NCI-H446 treated with DMSO at 0.1 percent for 48 hours (cell line): ENCODE measurements around the gene PFKM.
A peak's percentile ranks its signal among the peaks of the same experiment; 100 is the strongest.

ENCODE experiments used
- DNase-seq: peaks from one replicate; lab custom pipeline; 2025; lab: John Stamatoyannopoulos, UW

The PFKM gene

DNA sequence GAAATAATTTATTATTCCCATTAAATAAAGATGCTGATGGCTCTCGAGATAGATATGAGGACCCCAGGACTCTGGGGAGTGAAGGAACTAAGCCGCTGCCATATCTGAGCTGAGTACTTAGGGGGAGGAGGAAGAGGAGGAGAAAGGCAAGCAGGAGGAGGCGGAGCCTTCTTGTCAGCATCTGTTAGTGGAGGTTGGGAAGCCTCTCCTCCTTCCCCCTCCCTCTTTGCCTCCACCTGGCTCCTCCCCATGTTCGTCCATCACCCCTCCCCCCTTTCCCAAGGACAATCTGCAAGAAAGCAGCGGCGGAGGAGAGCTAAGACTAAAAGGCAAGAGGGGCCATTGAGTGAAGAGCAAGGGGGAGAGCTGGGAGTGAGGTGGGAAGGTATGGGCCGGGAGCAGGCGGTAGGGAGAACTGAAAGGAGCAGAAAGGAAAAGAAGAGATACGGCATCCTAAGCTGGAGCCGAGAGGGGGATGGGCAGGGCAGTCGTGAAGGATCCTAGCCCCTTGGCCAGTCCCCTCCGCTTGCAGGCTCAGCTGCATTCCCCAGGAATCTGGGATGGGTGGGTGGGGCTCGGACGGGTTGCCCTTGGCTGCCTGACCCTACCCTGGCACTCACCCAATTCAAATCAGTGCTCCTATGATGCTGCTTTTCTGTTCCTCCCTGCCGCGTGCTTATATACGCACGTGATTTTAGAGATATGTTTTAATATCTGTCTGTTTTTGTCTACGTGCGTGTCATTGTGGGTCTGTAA is at the start of gene PFKM:
Gene PFKM, plus strand, starts transcription at position 287 of the 756 bp plus-strand sequence. CDS start 3,411 bp downstream, outside the sequence.
- DNase-seq: peak; percentile 69

DNA sequence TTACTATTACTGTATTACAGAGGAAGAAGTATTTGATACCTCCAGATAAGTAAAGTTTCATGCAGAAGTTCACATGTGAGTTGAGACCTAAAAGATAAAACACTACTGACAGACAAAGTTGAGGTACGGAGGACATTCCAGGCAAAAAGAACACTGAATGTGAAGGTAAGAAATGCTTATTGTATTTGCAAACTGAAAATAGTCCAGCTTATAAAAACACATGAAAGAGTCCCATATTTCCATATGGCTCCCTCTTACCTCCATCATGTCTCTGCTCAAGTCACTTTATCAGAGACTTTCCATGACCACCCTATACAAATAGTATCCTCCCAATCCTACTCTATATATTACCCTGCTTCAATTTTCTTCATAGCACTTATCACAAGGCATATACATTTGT is 49.1 kb upstream of the PFKM start:
- no peak for DNase-seq

DNA sequence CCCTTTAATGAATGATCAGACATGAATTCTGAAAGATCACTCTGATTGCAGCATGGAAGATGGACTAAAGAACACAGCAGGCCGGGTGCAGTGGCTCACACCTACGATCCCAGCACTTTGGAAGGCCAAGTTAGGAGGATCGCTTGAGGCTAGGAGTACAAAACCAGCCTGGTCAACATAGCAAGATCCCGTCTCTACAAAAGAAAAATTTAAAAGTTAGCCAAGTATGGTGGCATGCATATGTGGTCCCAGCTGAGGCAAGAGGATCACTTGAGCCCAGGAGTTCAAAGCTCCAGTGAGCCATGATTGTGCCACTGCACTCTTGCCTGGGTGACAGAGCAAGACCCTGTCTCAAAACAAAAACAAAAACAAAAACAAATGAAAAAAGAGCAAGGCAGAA is 48.4 kb upstream of the PFKM start:
- no peak for DNase-seq

DNA sequence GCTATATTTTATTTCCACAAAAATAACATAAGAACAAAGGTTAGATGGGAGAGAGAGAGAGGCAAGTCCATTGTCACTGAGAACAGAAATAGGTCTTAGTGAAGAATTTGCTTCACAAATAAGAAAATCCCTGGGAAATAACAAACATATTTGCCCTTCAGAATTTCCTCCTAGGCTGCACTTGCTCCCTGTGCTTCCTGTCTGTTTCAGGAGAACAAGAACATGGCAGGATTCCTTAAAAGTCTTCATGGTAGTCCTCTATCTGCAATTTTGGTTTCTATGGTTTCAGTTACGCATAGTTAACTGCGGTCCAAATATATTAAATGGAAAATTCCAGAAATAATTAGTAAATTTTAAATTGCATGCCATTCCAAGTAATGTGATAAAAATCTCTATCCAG is 47.4 kb upstream of the PFKM start:
- DNase-seq: no peak

DNA sequence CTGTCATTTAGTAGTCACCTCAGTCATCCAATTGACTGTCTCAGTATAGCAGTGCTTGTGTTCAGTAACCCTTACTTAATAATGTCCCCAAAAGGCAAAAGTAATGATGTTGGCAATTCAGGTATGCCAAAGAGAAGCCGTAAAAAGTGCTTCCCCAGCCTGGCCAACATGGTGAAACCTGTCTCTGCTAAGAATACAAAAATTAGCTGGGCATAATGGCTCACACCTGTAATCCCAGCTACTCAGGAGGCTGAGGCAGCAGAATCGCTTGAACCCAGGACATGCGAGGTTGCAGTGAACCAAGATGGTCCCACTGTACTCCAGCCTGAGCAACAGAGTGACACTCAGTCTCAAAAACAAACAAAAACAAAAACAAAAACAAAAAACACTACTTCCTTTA is 46.9 kb upstream of the PFKM start:
- no peak for DNase-seq

DNA sequence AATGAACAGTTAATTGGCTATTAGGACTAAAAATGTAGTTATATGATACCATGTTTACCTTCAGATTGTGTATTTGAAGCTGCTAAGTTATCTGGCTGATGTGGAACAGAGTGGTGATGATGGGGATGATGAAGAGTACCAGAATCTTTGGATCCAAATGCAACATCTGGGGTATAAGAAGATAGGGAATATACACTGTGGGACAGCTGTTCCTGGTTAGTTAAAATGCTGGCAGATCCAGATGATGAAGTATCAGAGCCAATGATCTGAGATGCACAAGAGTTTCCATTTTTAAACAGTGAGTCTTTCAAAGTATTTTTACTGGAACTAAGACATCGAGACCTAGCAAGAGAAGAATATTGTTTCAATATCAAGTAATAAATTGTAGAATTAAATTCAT is 44.9 kb upstream of the PFKM start:
- no peak for DNase-seq

DNA sequence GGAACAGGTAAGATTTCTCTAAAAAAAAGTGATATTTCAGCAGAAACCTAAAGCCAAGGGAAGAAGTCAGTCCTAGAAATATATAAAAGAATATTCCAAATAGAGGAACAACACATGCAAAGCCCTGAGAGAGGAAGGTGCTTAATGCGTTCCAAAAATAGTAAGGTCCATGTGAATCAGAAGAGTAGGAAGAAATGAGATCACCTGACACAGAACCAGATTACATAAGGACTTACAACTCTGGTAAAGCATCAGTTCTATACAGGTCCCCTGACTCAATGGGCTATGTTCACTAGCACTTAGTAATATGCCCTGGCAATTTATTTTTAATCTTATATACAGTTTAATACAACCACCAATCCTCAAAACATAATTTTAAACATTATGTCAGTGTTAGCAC is 43.3 kb upstream of the PFKM start:
- no peak for DNase-seq

DNA sequence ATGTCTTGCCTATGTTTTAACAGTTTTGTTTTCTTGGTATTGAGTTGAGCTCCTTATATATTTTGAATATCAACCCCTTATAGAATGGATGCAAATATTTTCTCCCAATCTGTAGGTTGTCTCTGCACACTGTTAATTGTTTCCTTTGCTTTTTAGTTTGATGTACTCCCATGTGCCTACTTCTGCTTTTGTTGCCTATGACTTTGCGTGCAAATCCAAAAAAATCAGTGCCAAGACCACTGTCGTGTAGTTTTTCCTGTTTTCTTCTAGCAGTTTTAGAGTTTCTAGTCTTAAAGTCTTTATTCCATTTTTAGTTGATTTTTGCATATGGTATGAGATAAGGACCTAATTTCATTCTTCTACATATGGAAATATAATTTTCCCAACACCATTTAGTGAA is 42.1 kb upstream of the PFKM start:
- no peak for DNase-seq

DNA sequence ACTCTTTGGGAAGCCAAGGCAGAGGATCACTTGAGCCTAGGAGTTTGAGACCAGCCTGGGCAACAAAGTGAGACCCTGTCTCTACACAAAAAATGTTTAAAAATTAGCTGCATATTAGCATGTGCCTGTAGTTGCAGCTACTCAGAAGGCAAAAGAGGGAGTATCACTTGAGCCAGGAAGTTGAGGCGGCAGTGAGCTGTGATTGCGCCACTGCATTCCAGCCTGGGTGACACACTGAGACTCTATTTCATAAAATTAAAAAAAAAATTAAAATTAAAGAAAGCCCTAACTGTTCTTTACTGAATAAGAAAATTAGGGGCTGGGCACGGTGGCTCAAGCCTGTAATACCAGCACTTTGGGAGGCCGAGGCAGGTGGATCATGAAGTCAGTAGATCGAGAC is 40.3 kb upstream of the PFKM start:
- DNase-seq: no peak

DNA sequence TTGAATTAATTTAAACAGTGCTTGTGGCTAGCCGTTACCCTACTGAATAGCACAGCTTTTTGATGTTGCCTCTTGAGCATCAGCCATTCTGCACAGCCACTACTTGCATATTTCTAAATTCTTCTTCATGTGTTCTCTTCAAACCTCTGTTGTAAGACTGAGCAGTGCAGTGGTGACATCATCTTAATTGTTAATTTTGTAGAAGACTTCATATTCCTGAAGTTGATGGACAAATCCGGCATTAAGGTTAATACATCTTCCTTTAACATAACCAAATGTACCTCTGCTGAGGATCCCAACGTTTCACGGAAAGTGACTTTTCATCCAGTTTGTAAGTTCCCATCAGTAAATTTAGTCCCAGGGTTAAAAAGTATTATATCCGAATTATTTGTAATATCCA is 38.9 kb upstream of the PFKM start:
- DNase-seq: no peak

DNA sequence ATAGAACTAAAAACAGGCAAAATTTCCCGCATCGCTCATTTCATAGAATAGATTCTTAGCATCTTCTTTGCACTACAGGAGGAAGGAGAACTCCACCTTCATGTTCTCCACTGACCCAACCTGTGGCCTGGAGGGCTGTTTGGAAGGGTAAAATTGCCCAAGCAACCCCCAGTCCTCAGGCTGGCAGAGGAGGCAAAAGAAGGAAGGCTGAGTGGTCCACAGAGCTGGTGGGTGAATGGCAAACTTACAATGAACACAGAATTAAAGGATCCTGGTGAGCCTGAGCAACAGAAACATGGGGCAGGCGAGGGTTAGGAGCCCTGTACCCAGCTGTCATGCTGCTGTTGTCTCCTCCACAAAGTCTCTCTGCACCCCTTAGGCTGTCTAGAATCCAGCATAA is 38.3 kb upstream of the PFKM start:
- DNase-seq: no peak

DNA sequence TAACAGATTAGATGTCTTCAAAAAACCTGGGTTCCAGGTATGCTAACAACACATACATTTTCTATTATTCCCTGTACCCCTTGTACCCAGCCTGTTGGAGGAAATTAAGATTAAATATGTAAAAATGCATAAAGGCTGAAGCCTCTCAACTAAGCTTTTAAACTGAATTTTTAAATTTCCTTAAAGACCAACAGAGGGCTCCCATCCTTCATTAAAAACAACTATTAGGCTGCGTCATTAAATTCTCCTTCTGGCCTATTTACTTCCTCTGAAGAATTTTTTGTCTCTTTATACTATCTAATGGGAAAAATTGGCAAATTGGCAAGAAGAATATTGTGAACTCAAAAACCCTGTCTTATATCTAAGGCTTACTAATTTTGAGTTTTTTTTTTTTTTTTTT is 35.1 kb upstream of the PFKM start:
- DNase-seq: no peak

DNA sequence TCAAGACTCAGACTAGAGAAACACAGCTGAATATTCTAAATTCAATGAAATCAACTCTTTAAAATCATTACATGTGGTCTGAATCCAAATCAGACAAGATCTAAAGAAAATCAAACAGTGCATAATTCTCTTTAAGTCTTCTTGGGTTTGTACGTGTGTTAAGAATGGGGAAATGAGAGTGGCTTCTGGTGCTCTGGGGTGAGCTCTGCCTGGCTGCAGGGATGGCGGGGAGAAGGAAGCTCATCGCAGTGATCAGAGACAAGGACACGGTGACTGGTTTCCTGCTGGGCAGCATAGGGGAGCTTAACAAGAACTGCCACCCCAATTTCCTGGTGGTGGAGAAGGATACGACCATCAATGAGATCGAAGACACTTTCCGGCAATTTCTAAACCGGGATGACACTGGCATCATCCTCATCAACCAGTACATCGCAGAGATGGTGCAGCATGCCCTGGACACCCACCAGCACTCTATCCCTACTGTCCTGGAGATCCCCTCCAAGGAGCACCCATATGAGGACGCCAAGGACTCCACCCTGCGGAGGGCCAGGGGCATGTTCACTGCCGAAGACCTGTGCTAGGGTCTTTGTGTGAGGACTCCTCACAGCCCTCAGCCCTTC is 34.2 kb upstream of the PFKM start:
- DNase-seq: no peak

DNA sequence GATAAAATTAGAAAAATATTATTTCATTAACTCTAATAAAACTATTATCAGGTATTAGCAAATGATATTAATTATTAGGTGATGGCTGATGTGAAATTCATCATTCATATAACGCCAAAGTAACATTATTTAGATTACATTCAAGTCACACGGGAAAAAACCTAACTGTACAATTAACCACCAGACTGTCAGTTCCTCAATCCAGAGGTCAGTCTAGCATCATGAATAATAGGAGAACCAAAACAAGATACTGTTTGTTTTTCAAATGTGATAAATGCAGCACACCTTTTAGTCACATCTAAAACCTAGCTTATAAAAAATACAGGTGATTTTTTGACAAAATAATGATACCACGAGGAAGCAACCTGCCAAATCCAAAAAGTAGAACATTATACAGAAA is 32.8 kb upstream of the PFKM start:
- no peak for DNase-seq

DNA sequence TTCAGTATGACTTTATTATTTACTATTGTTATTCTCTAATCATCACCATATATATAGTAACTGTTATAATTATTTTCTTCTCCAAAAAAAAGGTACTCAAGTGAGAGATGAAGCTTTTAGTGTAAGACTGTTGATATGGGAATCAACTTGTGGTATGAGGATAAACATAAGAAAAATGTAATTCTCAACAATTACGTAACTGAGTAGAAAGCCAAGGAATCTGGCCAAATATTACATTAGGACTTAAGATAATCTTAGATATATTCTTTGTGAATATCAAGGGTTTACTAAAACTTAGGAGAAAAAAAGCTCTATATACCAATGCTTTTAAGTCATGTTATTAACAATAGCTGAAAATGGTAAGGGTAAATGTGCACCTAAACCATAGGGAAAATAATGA is 26.6 kb upstream of the PFKM start:
- DNase-seq: no peak

DNA sequence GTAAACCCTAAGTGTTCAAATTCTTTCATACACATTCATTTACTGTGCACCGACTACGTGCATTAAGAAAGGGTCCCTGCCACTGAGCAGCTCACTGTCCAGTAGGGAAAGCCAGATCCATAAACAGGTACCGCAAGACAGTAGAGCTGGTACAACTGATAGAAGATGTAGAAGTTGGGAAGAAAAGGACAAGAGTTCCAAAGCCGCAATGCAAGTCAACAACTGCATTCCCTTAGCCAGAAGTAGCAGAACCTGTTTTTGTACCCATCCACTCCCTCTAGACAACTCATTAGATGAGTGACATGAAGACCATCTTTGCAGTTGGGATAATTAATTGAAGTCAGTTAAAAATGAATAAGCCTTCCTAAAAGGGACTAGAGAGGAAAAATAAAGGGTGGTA is 14.6 kb upstream of the PFKM start:
- no peak for DNase-seq

DNA sequence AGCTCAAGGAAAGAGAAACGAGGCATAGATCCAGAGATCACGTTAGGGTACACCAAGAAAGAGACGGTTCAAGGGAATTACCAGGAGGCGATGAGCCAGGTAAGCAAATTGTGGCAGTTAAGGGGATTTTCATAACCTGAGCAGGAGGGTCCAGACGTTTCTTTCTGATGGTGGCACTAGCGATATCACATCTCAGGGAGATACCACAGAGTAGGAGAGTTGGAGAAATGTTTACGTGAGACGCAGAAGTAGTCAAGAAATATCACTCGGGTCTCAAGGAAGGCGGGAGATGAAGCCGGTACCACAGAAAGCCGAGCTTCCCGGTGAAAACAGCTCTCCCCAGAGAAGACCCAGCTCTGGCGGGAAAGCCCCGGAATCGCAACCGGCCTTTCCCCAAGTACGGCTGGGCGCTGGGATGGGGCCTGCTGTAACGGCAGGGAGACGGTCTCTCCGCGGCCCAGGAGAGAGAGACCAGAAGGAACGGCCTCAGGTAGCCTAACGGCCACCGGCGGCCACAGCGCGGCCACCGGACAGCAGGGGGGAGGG is 13.8 kb upstream of the PFKM start:
- no peak for DNase-seq

DNA sequence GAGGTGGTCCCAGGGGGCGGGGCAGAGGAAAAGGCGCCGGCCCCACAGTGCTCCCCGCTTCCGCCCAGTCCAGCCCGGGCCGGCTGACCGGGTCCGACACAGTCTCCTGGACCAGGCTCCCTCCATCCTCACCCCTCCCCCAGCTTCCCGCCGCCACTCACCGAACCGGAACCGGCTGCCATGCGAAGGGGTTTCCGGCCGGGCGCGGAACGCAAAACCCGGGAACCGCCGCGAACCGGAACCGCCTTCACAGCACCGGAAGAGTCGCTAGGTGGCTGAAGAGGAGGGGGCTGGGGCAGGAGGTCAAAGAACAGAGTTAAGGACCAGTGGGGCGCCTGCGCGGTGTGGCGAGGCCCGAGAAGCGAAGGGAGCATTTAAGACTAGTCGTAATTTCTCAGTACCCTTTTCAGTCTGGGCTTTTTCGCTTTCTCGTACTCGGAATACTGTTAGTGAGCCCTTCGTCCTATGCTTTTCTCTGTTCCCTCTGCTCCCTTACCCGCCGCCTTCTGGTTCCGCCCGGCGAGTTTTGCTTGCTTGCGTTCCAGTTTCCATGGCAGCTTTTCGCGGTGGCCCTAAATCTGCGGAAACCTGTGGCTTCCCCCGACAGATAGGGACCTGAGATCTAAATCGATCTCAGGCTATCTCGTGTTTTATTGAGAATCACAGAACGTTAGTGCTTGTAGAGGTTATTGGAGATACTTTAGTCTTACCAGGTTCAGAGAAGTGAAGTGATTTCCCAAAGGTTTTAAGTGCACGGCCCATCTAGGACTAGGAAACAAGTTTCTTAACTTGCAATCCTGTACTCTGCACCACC is 13.1 kb upstream of the PFKM start, which contains the start of gene SENP1:
Gene SENP1, minus strand, starts transcription at position 213 of the 814 bp plus-strand sequence. CDS start 4,607 bp downstream, outside the sequence.
- DNase-seq: peak; percentile 78

DNA sequence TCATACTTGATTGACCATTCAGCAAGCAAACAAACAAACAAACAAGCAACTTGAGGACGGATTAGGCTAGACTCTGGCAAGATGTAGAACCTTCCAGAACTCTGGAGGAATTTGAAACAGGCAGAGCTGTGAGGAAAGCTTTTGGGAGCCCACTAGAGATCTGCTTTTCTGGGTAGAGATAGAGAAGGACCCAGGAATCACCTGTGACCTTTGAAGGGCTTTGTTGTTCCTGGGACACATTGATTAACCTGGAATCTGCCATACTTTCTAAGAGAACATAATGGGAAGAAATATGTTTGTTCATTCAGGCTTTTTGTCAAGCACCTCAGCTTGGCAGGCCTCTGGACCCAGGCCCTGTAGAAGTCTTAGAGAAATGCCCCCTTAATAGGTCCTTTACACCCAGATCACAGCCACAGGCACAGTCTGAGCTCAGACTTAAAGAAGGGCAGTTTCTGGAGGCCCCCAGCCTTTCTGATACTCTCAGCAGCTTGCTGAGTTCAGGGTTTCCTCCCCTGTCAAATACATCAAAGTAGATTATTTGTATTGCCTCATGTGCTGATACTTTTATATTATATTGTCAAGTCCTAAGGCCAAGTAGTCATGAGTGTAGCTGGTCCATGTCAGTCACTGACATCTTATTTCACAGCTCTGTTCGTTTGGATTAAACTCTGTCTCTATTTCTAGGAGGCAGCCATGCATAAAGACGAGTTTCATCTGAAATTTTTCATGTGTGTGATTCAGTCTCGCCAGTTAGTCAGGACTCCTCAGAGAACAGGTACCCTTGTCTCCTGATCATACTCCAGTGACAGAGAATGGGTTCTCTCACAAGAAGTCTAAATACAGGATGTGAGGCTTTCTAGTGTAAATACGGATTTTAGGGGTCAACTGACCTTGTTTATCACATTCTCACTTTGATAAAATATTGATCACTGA is 12.2 kb upstream of the PFKM start:
- DNase-seq: no peak

DNA sequence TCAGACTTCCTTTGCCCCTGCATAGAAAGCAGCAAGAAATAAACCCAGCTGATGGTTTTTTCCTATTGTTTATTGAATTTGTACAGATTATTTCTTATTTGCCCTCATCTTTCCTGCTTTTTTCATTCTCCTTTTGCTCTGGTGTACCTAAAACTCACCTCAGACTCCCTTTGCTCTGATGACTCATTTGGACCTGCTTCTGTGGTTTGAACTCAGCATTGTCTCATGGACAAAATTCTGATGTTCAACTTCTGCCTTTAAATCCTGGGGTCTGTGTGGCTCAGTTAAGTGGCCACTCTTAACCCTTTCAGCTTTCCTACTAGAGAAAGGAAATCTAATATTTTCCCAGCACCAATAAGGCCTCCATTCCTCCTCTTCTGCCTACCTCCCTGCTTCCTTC is 9.7 kb upstream of the PFKM start:
- DNase-seq: no peak

DNA sequence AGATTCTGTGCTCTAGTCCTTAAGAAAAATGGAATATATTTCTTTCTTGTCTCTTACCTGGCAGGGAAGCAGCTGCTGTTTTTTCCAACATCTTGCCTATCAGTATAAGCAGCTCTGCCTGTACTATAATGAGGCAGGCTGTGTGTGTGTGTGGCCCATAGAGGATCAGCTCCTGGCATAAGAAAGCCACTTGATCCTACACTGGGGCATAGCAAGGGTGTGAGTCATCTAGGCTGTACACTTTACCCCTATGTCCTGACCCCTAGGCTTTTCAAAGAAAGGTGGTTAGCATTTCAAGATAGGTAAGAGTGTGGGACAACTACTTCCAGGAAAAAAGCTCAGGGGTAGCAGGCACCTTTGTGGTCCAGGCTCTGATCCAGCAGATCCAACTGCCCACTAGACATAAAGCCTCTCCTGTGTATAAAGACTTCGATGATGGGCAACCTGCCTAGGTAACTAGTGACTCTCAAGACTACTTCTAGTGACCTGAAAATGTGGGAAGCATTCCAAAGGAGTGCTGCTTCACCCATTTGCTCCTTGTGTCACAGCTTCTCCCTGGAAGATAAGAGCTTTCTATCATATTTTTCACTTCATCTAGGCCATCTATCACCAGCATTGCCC is 8.4 kb upstream of the PFKM start:
- no peak for DNase-seq
